ENCODE data around the gene MBNL1.

Gene MBNL1

DNA sequence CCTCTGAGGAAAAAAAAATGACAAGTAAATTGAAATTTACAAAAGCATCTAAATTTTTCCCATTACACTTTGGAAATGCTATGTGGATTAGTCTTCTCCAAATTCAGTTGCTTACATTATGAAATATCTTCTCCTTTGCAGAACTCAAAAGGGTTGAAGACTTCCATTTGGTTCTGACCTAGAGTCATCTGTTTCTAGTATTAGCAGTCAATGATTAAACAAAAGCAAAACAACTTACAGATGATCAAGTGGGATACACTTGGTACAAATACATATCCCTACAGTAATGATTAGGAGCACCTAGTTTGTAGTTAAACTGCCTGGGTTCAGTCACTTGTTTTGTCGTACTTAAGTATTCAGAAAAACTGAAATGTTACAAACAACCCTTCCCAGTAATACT lies 136.2 kb downstream of the MBNL1 start:
- TF ChIP-seq POU2F2 (IDR thresholded peaks at IDR 0.05; ENCODE audit: low read depth, low read length) (no peak), POLR2AphosphoS5 (IDR thresholded peaks at IDR 0.05; ENCODE audit: low read depth, low read length) (no peak), TAF1 (IDR thresholded peaks at IDR 0.05; ENCODE audit: low read depth, low read length) (no peak), PAX5 (IDR thresholded peaks at IDR 0.05; ENCODE audit: insufficient read depth, low read length, severe bottlenecking) (no peak), POLR2A (IDR thresholded peaks at IDR 0.05; ENCODE audit: low read depth, low read length) (no peak), SPI1 (IDR thresholded peaks at IDR 0.05; ENCODE audit: low read depth, low read length) (no peak)
- FAIRE-seq = no peak
- DNase-seq (ENCODE audit: insufficient read length, low spot score) = no peak

- DNase-seq (ENCODE audit: insufficient read length, low spot score) (no peak), FAIRE-seq (peak; percentile 48)
- TF ChIP-seq POLR2A (IDR thresholded peaks at IDR 0.05; ENCODE audit: low read depth, low read length) (no peak), POLR2AphosphoS5 (IDR thresholded peaks at IDR 0.05; ENCODE audit: low read depth, low read length) (no peak), TAF1 (IDR thresholded peaks at IDR 0.05; ENCODE audit: low read depth, low read length) (no peak), PAX5 (IDR thresholded peaks at IDR 0.05; ENCODE audit: insufficient read depth, low read length, severe bottlenecking) (no peak), SPI1 (IDR thresholded peaks at IDR 0.05; ENCODE audit: low read depth, low read length) (no peak), POU2F2 (IDR thresholded peaks at IDR 0.05; ENCODE audit: low read depth, low read length) (no peak)
Observed at GRCh38 chr3:152405915-152406802, 137.4 kb downstream of the MBNL1 start.

GRCh38 chr3:152413240-152413639 lies 144.5 kb downstream of the MBNL1 start:
- FAIRE-seq (no peak), DNase-seq (ENCODE audit: insufficient read length, low spot score) (no peak)
- no peak for TF ChIP-seq POU2F2 (IDR thresholded peaks at IDR 0.05; ENCODE audit: low read depth, low read length)
- TF ChIP-seq PAX5 (IDR thresholded peaks at IDR 0.05; ENCODE audit: insufficient read depth, low read length, severe bottlenecking) = no peak
- no peak for TF ChIP-seq TAF1 (IDR thresholded peaks at IDR 0.05; ENCODE audit: low read depth, low read length)
- no peak for TF ChIP-seq SPI1 (IDR thresholded peaks at IDR 0.05; ENCODE audit: low read depth, low read length)
- no peak for TF ChIP-seq POLR2A (IDR thresholded peaks at IDR 0.05; ENCODE audit: low read depth, low read length)
- TF ChIP-seq POLR2AphosphoS5 (IDR thresholded peaks at IDR 0.05; ENCODE audit: low read depth, low read length) = no peak

- DNase-seq (ENCODE audit: insufficient read length, low spot score) (no peak), FAIRE-seq (no peak)
- TF ChIP-seq POLR2AphosphoS5 (IDR thresholded peaks at IDR 0.05; ENCODE audit: low read depth, low read length) = no peak
- TF ChIP-seq PAX5 (IDR thresholded peaks at IDR 0.05; ENCODE audit: insufficient read depth, low read length, severe bottlenecking) = no peak
- TF ChIP-seq SPI1 (IDR thresholded peaks at IDR 0.05; ENCODE audit: low read depth, low read length) = no peak
Observed at GRCh38 chr3:152416808-152417580, 148.3 kb downstream of the MBNL1 start.

GRCh38 chr3:152419748-152420147 lies 151.0 kb downstream of the MBNL1 start:
- FAIRE-seq (no peak), DNase-seq (ENCODE audit: insufficient read length, low spot score) (no peak)
- TF ChIP-seq SPI1 (IDR thresholded peaks at IDR 0.05; ENCODE audit: low read depth, low read length) = no peak
- no peak for TF ChIP-seq TAF1 (IDR thresholded peaks at IDR 0.05; ENCODE audit: low read depth, low read length)
- no peak for TF ChIP-seq POLR2AphosphoS5 (IDR thresholded peaks at IDR 0.05; ENCODE audit: low read depth, low read length)
- TF ChIP-seq POLR2A (IDR thresholded peaks at IDR 0.05; ENCODE audit: low read depth, low read length) = no peak
- no peak for TF ChIP-seq POU2F2 (IDR thresholded peaks at IDR 0.05; ENCODE audit: low read depth, low read length)
- no peak for TF ChIP-seq PAX5 (IDR thresholded peaks at IDR 0.05; ENCODE audit: insufficient read depth, low read length, severe bottlenecking)

- FAIRE-seq (no peak), DNase-seq (ENCODE audit: insufficient read length, low spot score) (no peak)
- no peak for TF ChIP-seq POLR2AphosphoS5 (IDR thresholded peaks at IDR 0.05; ENCODE audit: low read depth, low read length)
- TF ChIP-seq SPI1 (IDR thresholded peaks at IDR 0.05; ENCODE audit: low read depth, low read length) = no peak
- TF ChIP-seq TAF1 (IDR thresholded peaks at IDR 0.05; ENCODE audit: low read depth, low read length) = no peak
- TF ChIP-seq PAX5 (IDR thresholded peaks at IDR 0.05; ENCODE audit: insufficient read depth, low read length, severe bottlenecking) = no peak
- no peak for TF ChIP-seq POLR2A (IDR thresholded peaks at IDR 0.05; ENCODE audit: low read depth, low read length)
Observed at GRCh38 chr3:152421162-152421561, 152.4 kb downstream of the MBNL1 start.

DNA sequence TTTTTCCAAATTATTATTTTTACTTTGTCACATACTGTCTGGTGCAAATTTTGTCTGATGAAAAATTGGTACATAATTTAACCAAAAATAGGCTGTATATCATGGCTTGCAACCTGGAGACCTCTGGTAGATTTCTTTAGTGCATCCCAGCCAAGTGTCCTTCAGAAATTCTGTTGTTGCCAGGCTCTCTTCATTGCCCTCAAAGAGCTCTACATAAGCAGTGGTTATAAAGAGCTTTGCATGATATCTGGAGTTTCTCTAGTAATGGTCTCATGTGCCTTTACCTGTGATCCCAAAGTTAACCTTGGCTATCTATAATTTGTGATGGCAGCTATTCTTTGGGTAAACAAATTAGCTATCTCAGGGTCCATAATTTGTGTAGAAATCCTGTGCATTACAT lies 157.7 kb downstream of the MBNL1 start:
- no peak for TF ChIP-seq POLR2A (IDR thresholded peaks at IDR 0.05; ENCODE audit: low read depth, low read length)
- no peak for TF ChIP-seq POU2F2 (IDR thresholded peaks at IDR 0.05; ENCODE audit: low read depth, low read length)
- TF ChIP-seq SPI1 (IDR thresholded peaks at IDR 0.05; ENCODE audit: low read depth, low read length) = no peak
- no peak for TF ChIP-seq TAF1 (IDR thresholded peaks at IDR 0.05; ENCODE audit: low read depth, low read length)
- TF ChIP-seq POLR2AphosphoS5 (IDR thresholded peaks at IDR 0.05; ENCODE audit: low read depth, low read length) = no peak
- TF ChIP-seq PAX5 (IDR thresholded peaks at IDR 0.05; ENCODE audit: insufficient read depth, low read length, severe bottlenecking) = no peak
- no peak for DNase-seq (ENCODE audit: insufficient read length, low spot score)
- FAIRE-seq = no peak

GRCh38 chr3:152428577-152428976 lies 159.8 kb downstream of the MBNL1 start:
- FAIRE-seq (no peak), DNase-seq (ENCODE audit: insufficient read length, low spot score) (no peak)
- no peak for TF ChIP-seq POLR2A (IDR thresholded peaks at IDR 0.05; ENCODE audit: low read depth, low read length)
- TF ChIP-seq SPI1 (IDR thresholded peaks at IDR 0.05; ENCODE audit: low read depth, low read length) = no peak
- no peak for TF ChIP-seq TAF1 (IDR thresholded peaks at IDR 0.05; ENCODE audit: low read depth, low read length)
- no peak for TF ChIP-seq PAX5 (IDR thresholded peaks at IDR 0.05; ENCODE audit: insufficient read depth, low read length, severe bottlenecking)
- no peak for TF ChIP-seq POLR2AphosphoS5 (IDR thresholded peaks at IDR 0.05; ENCODE audit: low read depth, low read length)
- no peak for TF ChIP-seq POU2F2 (IDR thresholded peaks at IDR 0.05; ENCODE audit: low read depth, low read length)

Data from GM12891 (cell line).